OCI-LY7 (cell line): ENCODE results near the gene EVX1. TPM values are rescaled to one million over a fixed set of nuclear protein-coding genes. Genes with fewer than 3 reads are reported as not detected.

Source experiments
- BruUV-seq: library from RNA; stranded (reverse); fragments of 400-500 nt; replicated peaks from 2 replicates; lab custom pipeline; 2021; lab: Mats Ljungman, UMichigan
- CTCF ChIA-PET: fragments of 300-600 bp; sonication (Branson Sonifier 250); formaldehyde crosslinking; loops from one replicate; lab custom pipeline; 2022; ENCODE audit warnings: antibody characterized with exemption; ENCODE audit not compliant: unreplicated experiment; lab: Charles Lee
- POLR2A ChIA-PET: fragments of 300-600 bp; sonication (Branson Sonifier 250); formaldehyde crosslinking; loops from one replicate; lab custom pipeline; 2022; ENCODE audit warnings: antibody characterized with exemption; lab: Charles Lee
- DNase-seq: peaks from one replicate; pipeline ENCODE4 v3.0.0-alpha.2; 2015; ENCODE audit warnings: low spot score
- H2AFZ ChIP-seq: fragments of 200-600 bp; sonication (generic), shearing (Covaris generic); 2 replicates; pipeline ENCODE4 v1.6.1; 2014; ENCODE audit warnings: mild to moderate bottlenecking, antibody characterized with exemption, low read length, moderate library complexity
- H3K27ac ChIP-seq: fragments of 200-600 bp; sonication (generic); 2 replicates; pipeline ENCODE4 v1.5.1; 2014; ENCODE audit warnings: mixed run types, low read depth, mild to moderate bottlenecking, moderate library complexity, low read length, inconsistent platforms; ENCODE audit not compliant: poor library complexity, severe bottlenecking
- H3K36me3 ChIP-seq: fragments of 200-600 bp; sonication (generic); 2 replicates; pipeline ENCODE4 v1.6.1; 2014; ENCODE audit warnings: mild to moderate bottlenecking, antibody characterized with exemption, low read length, moderate library complexity, mixed read lengths; ENCODE audit not compliant: insufficient read depth
- H3K4me1 ChIP-seq: fragments of 200-600 bp; sonication (generic); 2 replicates; pipeline ENCODE4 v1.5.1; 2014; ENCODE audit warnings: mild to moderate bottlenecking, low read length; ENCODE audit not compliant: insufficient read depth, poor library complexity, severe bottlenecking
- H3K4me2 ChIP-seq: fragments of 200-600 bp; sonication (generic); 2 replicates; pipeline ENCODE4 v1.6.1; 2014; ENCODE audit warnings: mild to moderate bottlenecking, low read length
- H3K4me3 ChIP-seq: fragments of 200-600 bp; sonication (generic); 2 replicates; pipeline ENCODE4 v1.5.1; 2014; ENCODE audit warnings: mild to moderate bottlenecking, low read depth, low read length; ENCODE audit not compliant: poor library complexity, severe bottlenecking
- H3K79me2 ChIP-seq: fragments of 200-600 bp; sonication (generic); 2 replicates; pipeline ENCODE4 v1.6.1; 2016; ENCODE audit warnings: low read depth, mild to moderate bottlenecking, low read length, moderate library complexity, mixed read lengths; ENCODE audit not compliant: insufficient read depth
- H3K9me2 ChIP-seq: fragments of 200-600 bp; sonication (generic); 2 replicates; pipeline ENCODE4 v1.6.1; 2016; ENCODE audit warnings: mild to moderate bottlenecking, low read length, mixed read lengths; ENCODE audit not compliant: insufficient read depth
- H3K9me3 ChIP-seq: fragments of 200-600 bp; sonication (generic); 2 replicates; pipeline ENCODE4 v1.6.1; 2014; ENCODE audit warnings: mild to moderate bottlenecking, mixed run types, low read length, mixed read lengths
- H4K20me1 ChIP-seq: fragments of 200-600 bp; sonication (generic); 2 replicates; pipeline ENCODE4 v1.6.1; 2014; ENCODE audit warnings: mild to moderate bottlenecking, antibody characterized with exemption, low read length, moderate library complexity, mixed read lengths; ENCODE audit not compliant: insufficient read depth
- CTCF ChIP-seq: fragments of 200-600 bp; sonication (generic); conservative IDR thresholded peaks from 2 replicates; pipeline ENCODE4 v1.5.1; 2014; ENCODE audit warnings: mild to moderate bottlenecking, antibody characterized with exemption, low read length, moderate library complexity, mixed read lengths
- EZH2phosphoT487 ChIP-seq: fragments of 200-600 bp; sonication (generic); IDR thresholded peaks from 2 replicates; pipeline ENCODE4 v1.6.1; 2018; ENCODE audit warnings: low read depth, borderline replicate concordance, mild to moderate bottlenecking, mixed run types, antibody characterized with exemption, low read length, moderate library complexity, mixed read lengths
- intact Hi-C: fragments of 100-400 bp; cut with micrococcal nuclease; formaldehyde crosslinking; loops from one replicate; pipeline ENCODE4 v1.10.0; 2022; ENCODE audit not compliant: unreplicated experiment
- total RNA-seq, 2 experiments: library from RNA; depleted of rRNA in 1 of 2; stranded (reverse); fragments of >200 nt in 1 of 2; shearing (Covaris generic) in 1 of 2; gene quantifications; 2 replicates each; pipeline ENCODE4 v1.2.3, GENCODE V29; 2014 to 2022

Gene EVX1
- total RNA-seq, 2 experiments from 2014 or later: not detected

DNA sequence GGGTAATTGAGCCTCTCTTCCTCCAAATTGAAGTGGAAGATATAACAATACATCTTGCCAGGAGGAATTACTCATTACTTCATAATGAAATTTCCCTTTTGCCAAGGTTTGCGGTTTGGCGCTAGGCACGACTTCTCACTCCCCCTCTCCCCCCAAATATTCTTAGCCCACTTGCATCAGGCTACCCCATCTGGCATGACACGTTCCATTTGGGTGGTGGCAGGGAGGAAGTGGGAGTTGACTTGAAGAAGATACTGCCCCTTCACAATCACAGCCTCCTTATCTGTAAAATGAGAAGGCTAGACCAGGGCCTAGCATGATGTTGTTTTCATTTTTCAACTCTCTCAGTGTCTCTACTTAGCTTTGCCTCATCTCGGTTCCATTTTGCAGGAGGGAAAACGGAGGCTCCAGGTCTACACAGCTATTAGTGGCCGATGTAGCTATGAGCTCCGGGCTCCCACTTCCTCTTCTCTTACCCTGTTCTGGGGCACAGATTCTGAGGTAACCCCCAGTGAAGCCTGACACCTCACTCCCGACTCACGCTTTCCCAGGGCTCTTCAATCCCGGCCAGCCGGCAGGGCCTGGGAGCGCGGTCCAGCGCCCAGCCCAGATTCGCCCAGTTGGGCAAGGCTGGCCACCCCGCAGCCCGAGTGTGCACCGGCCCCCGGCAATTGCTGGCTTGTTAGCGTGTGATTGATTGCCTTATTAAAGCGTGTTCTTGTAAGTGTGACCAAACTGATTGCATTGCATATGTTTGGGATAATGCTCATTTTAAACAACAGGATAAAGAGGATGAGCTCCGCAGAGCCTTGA, 6.5 kb downstream of the EVX1 start:
- POLR2A ChIA-PET: interaction anchor here (0.7 kb wide), 1 partner anchor 557 kb away, joined by 3 read pairs; no protein-coding TSS in a partner anchor
- intact Hi-C loops: no loop called here

DNA sequence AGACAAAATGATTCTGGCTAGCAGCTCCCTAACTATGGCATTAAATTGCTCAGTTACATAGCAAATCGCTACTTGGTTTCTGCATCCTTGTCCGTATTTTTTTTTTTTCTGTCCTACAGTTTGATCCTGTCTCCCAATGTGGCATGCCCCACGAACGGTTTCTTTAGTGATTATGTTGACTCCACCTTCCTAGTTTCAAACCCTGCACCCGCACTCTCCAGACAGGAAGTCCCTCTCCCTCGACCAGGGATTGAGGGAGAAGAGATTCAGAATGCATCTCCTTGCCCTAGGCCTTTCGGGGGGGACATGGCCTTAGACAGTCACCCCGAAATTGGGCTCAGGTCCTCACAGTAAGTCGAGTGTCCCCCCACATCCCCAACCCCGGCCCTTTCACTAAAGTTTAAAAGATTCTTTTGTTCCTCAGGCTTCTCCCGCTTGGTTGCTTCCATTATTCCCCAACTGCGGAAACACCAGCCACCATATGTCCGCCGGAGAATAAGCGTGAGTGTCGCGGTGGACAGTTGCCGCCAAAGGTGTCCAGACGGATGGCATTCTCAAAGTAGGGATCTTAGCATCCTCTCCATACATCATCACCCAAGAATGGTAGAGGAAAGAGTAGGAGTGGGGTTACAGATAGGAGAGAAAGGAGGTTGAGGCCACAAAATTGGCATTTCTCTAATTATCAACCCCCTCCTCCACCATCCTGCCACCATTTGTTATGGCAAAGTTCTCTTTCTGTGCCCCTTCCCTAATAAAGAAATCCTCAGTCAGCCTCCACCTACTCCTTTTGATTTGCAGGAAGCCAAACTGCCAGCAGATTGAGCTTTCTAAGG, 7.3 kb downstream of the EVX1 start:
- H4K20me1 ChIP-seq: no peaks in the 10 kb centered on the region
- H3K4me1 ChIP-seq: no peaks in the 10 kb centered on the region
- DNase-seq: no peak
- H3K27ac ChIP-seq: no peak overlapping the region
- no peaks in the 10 kb centered on the region for H3K36me3 ChIP-seq
- H2AFZ ChIP-seq: no peak overlapping the region
- no peaks in the 10 kb centered on the region for H3K9me2 ChIP-seq
- H3K79me2 ChIP-seq: no peaks in the 10 kb centered on the region
- intact Hi-C loops: no loop called here
- no peak overlapping the region for H3K4me3 ChIP-seq
- TF ChIP-seq EZH2phosphoT487: no peak
- no peak for TF ChIP-seq CTCF
- ChIA-PET POLR2A (interaction anchor here (0.7 kb wide), 1 partner anchor 557 kb away, joined by 3 read pairs; no protein-coding TSS in a partner anchor), CTCF (no interaction called here)
- BruUV-seq: no TSS peak
- H3K4me2 ChIP-seq: no peak overlapping the region
- H3K9me3 ChIP-seq: no peaks in the 10 kb centered on the region

More for the DNA sequence above, 6.5 kb downstream of the EVX1 start:
- no peaks in the 10 kb centered on the region for H3K9me2 ChIP-seq
- no peak overlapping the region for H3K27ac ChIP-seq
- no peaks in the 10 kb centered on the region for H3K79me2 ChIP-seq
- H3K4me3 ChIP-seq: no peak overlapping the region
- no peaks in the 10 kb centered on the region for H3K36me3 ChIP-seq
- no peaks in the 10 kb centered on the region for H3K4me1 ChIP-seq
- no peaks in the 10 kb centered on the region for H4K20me1 ChIP-seq
- no peaks in the 10 kb centered on the region for H3K9me3 ChIP-seq
- DNase-seq: no peak
- CTCF ChIA-PET: no interaction called here
- no peak overlapping the region for H3K4me2 ChIP-seq
- H2AFZ ChIP-seq: no peak overlapping the region
- no TSS peak for BruUV-seq
- no peak for TF ChIP-seq CTCF
- TF ChIP-seq EZH2phosphoT487: no peak
